Measurements from ENCODE around the gene CRYZ.

- TF ChIP-seq POLR2AphosphoS5 (IDR thresholded peaks at IDR 0.05; ENCODE audit: low read depth, low read length): no peak
- no peak for TF ChIP-seq POU2F2 (IDR thresholded peaks at IDR 0.05; ENCODE audit: low read depth, low read length)
- TF ChIP-seq TAF1 (IDR thresholded peaks at IDR 0.05; ENCODE audit: low read depth, low read length): no peak
- no peak for TF ChIP-seq SPI1 (IDR thresholded peaks at IDR 0.05; ENCODE audit: low read depth, low read length)
- TF ChIP-seq POLR2A (IDR thresholded peaks at IDR 0.05; ENCODE audit: low read depth, low read length): no peak
- no peak for TF ChIP-seq PAX5 (IDR thresholded peaks at IDR 0.05; ENCODE audit: insufficient read depth, low read length, severe bottlenecking)
Measured at GRCh38 chr1:74726063-74726462, 6.8 kb downstream of the CRYZ start.

All from GM12891 (cell line).